ENCODE results near the gene VPS37B. TPM values are rescaled to one million over a fixed set of nuclear protein-coding genes. Genes with fewer than 3 reads are reported as not detected.

The VPS37B gene
- total RNA-seq, 1 experiment from 2014 or later: 37.6 TPM

DNA sequence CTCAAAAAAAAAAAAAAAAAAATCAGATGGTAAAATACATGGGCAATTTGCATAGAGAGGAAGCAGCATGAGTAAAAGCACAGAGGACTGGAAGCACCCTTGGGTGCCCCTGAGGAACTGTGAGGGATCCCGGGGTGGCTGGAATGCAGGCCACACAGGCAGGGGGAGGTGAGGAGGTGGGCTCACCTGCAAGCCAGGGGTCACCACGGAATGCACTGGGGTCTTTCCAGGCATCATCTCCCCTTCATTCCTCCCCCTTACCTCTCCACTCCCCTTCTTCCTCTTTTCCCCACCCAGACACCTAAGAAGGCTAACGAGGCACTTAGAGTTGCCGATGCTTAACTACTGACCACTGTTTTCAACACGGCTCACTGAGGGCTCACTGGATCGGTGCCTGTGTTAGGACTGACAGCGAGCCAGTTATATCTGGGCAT, 75.1 kb downstream of the VPS37B start:
- TF ChIP-seq, protein P1, sequence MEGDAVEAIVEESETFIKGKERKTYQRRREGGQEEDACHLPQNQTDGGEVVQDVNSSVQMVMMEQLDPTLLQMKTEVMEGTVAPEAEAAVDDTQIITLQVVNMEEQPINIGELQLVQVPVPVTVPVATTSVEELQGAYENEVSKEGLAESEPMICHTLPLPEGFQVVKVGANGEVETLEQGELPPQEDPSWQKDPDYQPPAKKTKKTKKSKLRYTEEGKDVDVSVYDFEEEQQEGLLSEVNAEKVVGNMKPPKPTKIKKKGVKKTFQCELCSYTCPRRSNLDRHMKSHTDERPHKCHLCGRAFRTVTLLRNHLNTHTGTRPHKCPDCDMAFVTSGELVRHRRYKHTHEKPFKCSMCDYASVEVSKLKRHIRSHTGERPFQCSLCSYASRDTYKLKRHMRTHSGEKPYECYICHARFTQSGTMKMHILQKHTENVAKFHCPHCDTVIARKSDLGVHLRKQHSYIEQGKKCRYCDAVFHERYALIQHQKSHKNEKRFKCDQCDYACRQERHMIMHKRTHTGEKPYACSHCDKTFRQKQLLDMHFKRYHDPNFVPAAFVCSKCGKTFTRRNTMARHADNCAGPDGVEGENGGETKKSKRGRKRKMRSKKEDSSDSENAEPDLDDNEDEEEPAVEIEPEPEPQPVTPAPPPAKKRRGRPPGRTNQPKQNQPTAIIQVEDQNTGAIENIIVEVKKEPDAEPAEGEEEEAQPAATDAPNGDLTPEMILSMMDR (IDR thresholded peaks at IDR 0.05; ENCODE audit: unreplicated experiment): no peak
- BruUV-seq (replicated peaks): no TSS peak
- Mint-ChIP-seq H3K9me3 (ENCODE audit: unreplicated experiment) (no peaks in the 10 kb centered on the region), H3K27ac (ENCODE audit: low read depth, unreplicated experiment) (no peak overlapping the region), H3K27me3 (ENCODE audit: insufficient read depth, unreplicated experiment) (no peaks in the 10 kb centered on the region), H3K4me1 (ENCODE audit: insufficient read depth, unreplicated experiment) (no peaks in the 10 kb centered on the region), H3K36me3 (ENCODE audit: insufficient read depth, unreplicated experiment) (no peaks in the 10 kb centered on the region), H3K4me3 (ENCODE audit: unreplicated experiment) (no peak overlapping the region)
- POLR2A ChIA-PET: no interaction called here
- CTCF ChIA-PET: interaction anchor here (0.5 kb wide), 1 partner anchor 8 kb away, joined by 3 read pairs; no protein-coding TSS in a partner anchor
- intact Hi-C loops (cut with micrococcal nuclease): no loop called here
- DNase-seq (ENCODE audit: unreplicated experiment): no peak

GRCh38 chr12:122820138-122820537, 75.8 kb downstream of the VPS37B start:
- ChIA-PET POLR2A (interaction anchor here (1.5 kb wide), 1 partner anchor 13 kb away, joined by 4 read pairs; no protein-coding TSS in a partner anchor), CTCF (interaction anchor here (0.5 kb wide), 1 partner anchor 30 kb away, joined by 3 read pairs; no protein-coding TSS in a partner anchor)
- Mint-ChIP-seq H3K9me3 (ENCODE audit: unreplicated experiment) (no peaks in the 10 kb centered on the region), H3K4me3 (ENCODE audit: unreplicated experiment) (no peak overlapping the region), H3K4me1 (ENCODE audit: insufficient read depth, unreplicated experiment) (no peaks in the 10 kb centered on the region), H3K36me3 (ENCODE audit: insufficient read depth, unreplicated experiment) (no peaks in the 10 kb centered on the region), H3K27me3 (ENCODE audit: insufficient read depth, unreplicated experiment) (no peaks in the 10 kb centered on the region), H3K27ac (ENCODE audit: low read depth, unreplicated experiment) (no peak overlapping the region)
- TF ChIP-seq, protein P1 (IDR thresholded peaks at IDR 0.05; ENCODE audit: unreplicated experiment): no peak
- BruUV-seq (replicated peaks): no TSS peak
- intact Hi-C loops (cut with micrococcal nuclease): no loop called here
- DNase-seq (ENCODE audit: unreplicated experiment): no peak

DNA sequence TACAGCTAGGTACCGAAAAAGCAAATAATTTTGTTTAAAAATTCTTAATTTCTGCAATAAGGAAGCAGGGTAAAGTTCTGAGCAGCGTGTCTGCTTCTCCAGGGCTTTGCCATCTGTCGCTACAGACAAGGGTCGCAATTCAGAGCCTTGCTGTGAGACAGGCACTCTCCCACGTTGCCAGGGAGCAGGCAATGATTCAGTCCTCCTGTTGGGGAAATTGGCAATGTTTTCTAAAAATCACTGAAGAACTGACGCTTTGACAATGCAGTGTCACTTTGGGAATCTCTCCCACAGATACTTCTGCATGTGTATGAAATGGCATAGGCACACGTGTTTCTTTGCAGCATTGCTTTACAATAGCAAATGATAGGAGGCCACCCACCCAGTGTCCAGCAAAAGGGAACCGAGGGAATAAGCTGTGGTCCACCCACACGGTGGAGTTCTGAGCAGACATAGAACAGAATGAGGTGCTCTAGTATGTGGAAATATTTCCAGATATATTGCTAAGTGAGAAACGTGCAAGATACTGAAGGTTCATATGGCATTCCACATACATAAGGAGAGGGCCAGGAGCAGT, 76.6 kb downstream of the VPS37B start:
- Mint-ChIP-seq H3K4me3 (ENCODE audit: unreplicated experiment) (no peak overlapping the region), H3K9me3 (ENCODE audit: unreplicated experiment) (no peaks in the 10 kb centered on the region), H3K27ac (ENCODE audit: low read depth, unreplicated experiment) (no peak overlapping the region), H3K4me1 (ENCODE audit: insufficient read depth, unreplicated experiment) (no peaks in the 10 kb centered on the region), H3K27me3 (ENCODE audit: insufficient read depth, unreplicated experiment) (no peaks in the 10 kb centered on the region), H3K36me3 (ENCODE audit: insufficient read depth, unreplicated experiment) (no peaks in the 10 kb centered on the region)
- intact Hi-C loops (cut with micrococcal nuclease): no loop called here
- DNase-seq (ENCODE audit: unreplicated experiment): no peak
- TF ChIP-seq, protein P1 (IDR thresholded peaks at IDR 0.05; ENCODE audit: unreplicated experiment): no peak
- CTCF ChIA-PET: interaction anchor here (2.8 kb wide), 1 partner anchor 25 kb away, joined by 10 read pairs; no protein-coding TSS in a partner anchor
- POLR2A ChIA-PET: interaction anchor here (1.5 kb wide), 1 partner anchor 14 kb away, joined by 4 read pairs; no protein-coding TSS in a partner anchor
- no TSS peak for BruUV-seq (replicated peaks)

Other genes with a start within 250 kb of the VPS37B start
- gene HCAR2, start 192.8 kb downstream of the VPS37B start, total RNA-seq (2022): 0.19 TPM in 1 of 2 replicates, not detected in the other
- gene HCAR3, start 179.3 kb downstream of the VPS37B start, total RNA-seq (2022): not detected in 2 replicates
- not detected in 2 replicates for gene HCAR1, start 165.3 kb downstream of the VPS37B start, total RNA-seq (2022)
- gene DENR, start 143.3 kb downstream of the VPS37B start, total RNA-seq (2022): 87.9 and 104 TPM in 2 replicates
- 0.51 and 0.81 TPM in 2 replicates for gene CCDC62, start 121.6 kb downstream of the VPS37B start, total RNA-seq (2022)
- 41.6 and 44.6 TPM in 2 replicates for gene HIP1R, start 60.7 kb downstream of the VPS37B start, total RNA-seq (2022)
- 1.6 and 3.2 TPM in 2 replicates for gene ABCB9, start 70.3 kb upstream of the VPS37B start, total RNA-seq (2022)
- gene OGFOD2, start 79.1 kb upstream of the VPS37B start, total RNA-seq (2022): 17.5 and 22.5 TPM in 2 replicates
- 198 and 238 TPM in 2 replicates for gene ARL6IP4, start 84.6 kb upstream of the VPS37B start, total RNA-seq (2022)

All from MCF 10A (cell line).